ENCODE results near the gene SPATA25.
A peak's percentile ranks its signal among the peaks of the same experiment; 100 is the strongest.

DNA sequence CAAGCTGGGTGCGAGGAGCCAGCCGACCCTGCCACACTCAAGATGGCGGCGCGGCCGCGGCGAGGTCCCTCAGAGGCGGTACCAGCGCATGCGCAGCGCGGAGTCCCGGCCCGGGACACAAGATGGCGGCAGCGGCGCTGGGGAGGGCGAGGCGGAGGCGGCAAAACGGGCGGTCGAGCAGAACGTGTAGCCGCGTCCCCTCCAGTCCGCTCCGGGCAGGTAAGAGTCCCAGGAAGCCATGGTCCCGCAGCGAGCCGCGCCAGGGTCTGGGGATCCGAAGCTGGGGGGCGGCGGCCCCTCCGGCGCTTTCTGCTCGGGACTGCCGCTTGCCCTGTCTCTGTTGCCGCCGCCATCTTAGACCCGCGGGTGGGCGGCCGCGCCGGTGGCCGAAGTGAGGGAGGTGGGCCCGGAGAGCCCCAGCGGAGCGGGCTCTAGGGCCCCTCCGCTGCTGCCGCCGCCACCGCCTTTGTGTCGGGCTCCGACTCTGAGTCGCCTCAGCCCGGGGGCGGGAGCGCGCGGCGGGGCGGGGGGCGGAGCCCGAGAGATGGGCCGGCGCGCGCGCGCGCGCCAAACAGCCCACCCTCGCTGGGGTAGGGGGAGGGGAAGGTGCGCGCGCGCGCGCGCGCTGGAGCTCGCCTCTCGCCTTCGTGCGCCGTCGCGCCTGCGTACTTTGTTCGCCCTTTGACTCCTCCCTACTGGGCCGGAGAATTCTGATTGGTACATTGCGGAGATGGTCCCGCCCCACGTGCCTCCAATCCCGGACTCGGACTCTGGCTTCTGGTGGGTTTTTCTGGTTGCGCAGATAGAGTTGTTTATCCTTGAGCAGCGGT, 47.4 kb upstream of the SPATA25 start, which contains the start of gene PCIF1:
- TF ChIP-seq, protein P1, sequence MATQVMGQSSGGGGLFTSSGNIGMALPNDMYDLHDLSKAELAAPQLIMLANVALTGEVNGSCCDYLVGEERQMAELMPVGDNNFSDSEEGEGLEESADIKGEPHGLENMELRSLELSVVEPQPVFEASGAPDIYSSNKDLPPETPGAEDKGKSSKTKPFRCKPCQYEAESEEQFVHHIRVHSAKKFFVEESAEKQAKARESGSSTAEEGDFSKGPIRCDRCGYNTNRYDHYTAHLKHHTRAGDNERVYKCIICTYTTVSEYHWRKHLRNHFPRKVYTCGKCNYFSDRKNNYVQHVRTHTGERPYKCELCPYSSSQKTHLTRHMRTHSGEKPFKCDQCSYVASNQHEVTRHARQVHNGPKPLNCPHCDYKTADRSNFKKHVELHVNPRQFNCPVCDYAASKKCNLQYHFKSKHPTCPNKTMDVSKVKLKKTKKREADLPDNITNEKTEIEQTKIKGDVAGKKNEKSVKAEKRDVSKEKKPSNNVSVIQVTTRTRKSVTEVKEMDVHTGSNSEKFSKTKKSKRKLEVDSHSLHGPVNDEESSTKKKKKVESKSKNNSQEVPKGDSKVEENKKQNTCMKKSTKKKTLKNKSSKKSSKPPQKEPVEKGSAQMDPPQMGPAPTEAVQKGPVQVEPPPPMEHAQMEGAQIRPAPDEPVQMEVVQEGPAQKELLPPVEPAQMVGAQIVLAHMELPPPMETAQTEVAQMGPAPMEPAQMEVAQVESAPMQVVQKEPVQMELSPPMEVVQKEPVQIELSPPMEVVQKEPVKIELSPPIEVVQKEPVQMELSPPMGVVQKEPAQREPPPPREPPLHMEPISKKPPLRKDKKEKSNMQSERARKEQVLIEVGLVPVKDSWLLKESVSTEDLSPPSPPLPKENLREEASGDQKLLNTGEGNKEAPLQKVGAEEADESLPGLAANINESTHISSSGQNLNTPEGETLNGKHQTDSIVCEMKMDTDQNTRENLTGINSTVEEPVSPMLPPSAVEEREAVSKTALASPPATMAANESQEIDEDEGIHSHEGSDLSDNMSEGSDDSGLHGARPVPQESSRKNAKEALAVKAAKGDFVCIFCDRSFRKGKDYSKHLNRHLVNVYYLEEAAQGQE (IDR thresholded peaks at IDR 0.05; ENCODE audit: low read depth) = peak; percentile 39; the same call in 1 of the 2 replicates
- TF ChIP-seq CREB1 (IDR thresholded peaks at IDR 0.05; ENCODE audit: low read depth) (no peak), TCF12 (IDR thresholded peaks at IDR 0.05; ENCODE audit: low read depth) (peak; percentile 60; the same call in 1 of the 2 replicates), YY1 (IDR thresholded peaks at IDR 0.05; ENCODE audit: low read depth) (peak; percentile 100), TEAD4 (IDR thresholded peaks at IDR 0.05) (peak; percentile 44; the same call in 1 of the 2 replicates), EP300 (IDR thresholded peaks at IDR 0.05; ENCODE audit: borderline replicate concordance) (no peak; the same call in 1 of the 2 replicates), RAD21 (IDR thresholded peaks at IDR 0.05; ENCODE audit: low read depth) (no peak), FOXM1 (IDR thresholded peaks at IDR 0.05; ENCODE audit: borderline replicate concordance, low read depth) (no peak), TAF1 (IDR thresholded peaks at IDR 0.05; ENCODE audit: low read depth) (peak; percentile 100), EGR1 (IDR thresholded peaks at IDR 0.05) (peak; percentile 83), NFIC (IDR thresholded peaks at IDR 0.05) (no peak), CEBPB (IDR thresholded peaks at IDR 0.05) (no peak)
- TF ChIP-seq, protein P2, sequence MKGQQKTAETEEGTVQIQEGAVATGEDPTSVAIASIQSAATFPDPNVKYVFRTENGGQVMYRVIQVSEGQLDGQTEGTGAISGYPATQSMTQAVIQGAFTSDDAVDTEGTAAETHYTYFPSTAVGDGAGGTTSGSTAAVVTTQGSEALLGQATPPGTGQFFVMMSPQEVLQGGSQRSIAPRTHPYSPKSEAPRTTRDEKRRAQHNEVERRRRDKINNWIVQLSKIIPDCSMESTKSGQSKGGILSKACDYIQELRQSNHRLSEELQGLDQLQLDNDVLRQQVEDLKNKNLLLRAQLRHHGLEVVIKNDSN (IDR thresholded peaks at IDR 0.05) = peak; percentile 89
- TF ChIP-seq, protein P3, sequence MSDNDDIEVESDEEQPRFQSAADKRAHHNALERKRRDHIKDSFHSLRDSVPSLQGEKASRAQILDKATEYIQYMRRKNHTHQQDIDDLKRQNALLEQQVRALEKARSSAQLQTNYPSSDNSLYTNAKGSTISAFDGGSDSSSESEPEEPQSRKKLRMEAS (IDR thresholded peaks at IDR 0.05) = 0 out of 2 replicates have a peak, but pooled peaks have one; percentile 49

Data from Ishikawa (cell line).